Gastroesophageal sphincter (tissue), 4 donors: Measurements from ENCODE around the gene MAN1A1. TPM values are rescaled to one million over a fixed set of nuclear protein-coding genes. Genes with fewer than 3 reads are reported as not detected.

Experiments used
- ATAC-seq: fragments of 150-250 bp; one replicate; pipeline ENCODE4 v1.9.1; 2016; ENCODE audit warnings: mild to moderate bottlenecking, moderate library complexity
- H3K27ac ChIP-seq, 4 donors: fragments of 200-600 bp; sonication (generic) in 3 of 4; 1 replicate in 3 of 4; 2 replicates in 1 of 4; pipeline ENCODE4 v1.5.1; 2016 to 2019
- H3K27me3 ChIP-seq: fragments of 200-600 bp; sonication (generic); one replicate; pipeline ENCODE4 v1.5.1; 2019
- H3K36me3 ChIP-seq, 2 donors: fragments of 200-600 bp; sonication (generic); one replicate each; pipeline ENCODE4 v1.5.1; 2019; ENCODE audit warnings: control low read depth in 1 of 2
- H3K4me1 ChIP-seq, 3 donors: fragments of 200-600 bp; sonication (generic); 1 replicate in 2 of 3; 2 replicates in 1 of 3; pipeline ENCODE4 v1.5.1; 2016 to 2019; ENCODE audit warnings: control low read depth in 2 of 3
- H3K4me3 ChIP-seq, 2 donors: fragments of 200-600 bp; sonication (generic); one replicate each; pipeline ENCODE4 v1.5.1; 2019; ENCODE audit warnings: mild to moderate bottlenecking in 1 of 2, moderate library complexity in 1 of 2
- H3K9me3 ChIP-seq, 3 donors: fragments of 200-600 bp; sonication (generic); one replicate each; pipeline ENCODE4 v1.5.1; 2017 to 2019; ENCODE audit warnings: control low read depth in 2 of 3
- CTCF ChIP-seq, 4 experiments: fragments of 200-600 bp in 2 of 4; fragments of 450-650 bp in 2 of 4; sonication (generic) in 1 of 4; IDR thresholded peaks; one replicate each; pipeline ENCODE4 v1.5.1; 2017 to 2019; ENCODE audit warnings: antibody characterized with exemption in 4 of 4, mild to moderate bottlenecking in 2 of 4, moderate library complexity in 2 of 4
- EP300 ChIP-seq: sonication (generic); formaldehyde crosslinking; IDR thresholded peaks from one replicate; pipeline ENCODE4 v1.6.1; 2017; ENCODE audit warnings: antibody characterized with exemption, mild to moderate bottlenecking
- POLR2A ChIP-seq, 2 donors: fragments of 450-650 bp; IDR thresholded peaks; one replicate each; pipeline ENCODE4 v1.6.1; 2017; ENCODE audit warnings: antibody characterized with exemption in 2 of 2, mild to moderate bottlenecking in 2 of 2, moderate library complexity in 1 of 2
- POLR2AphosphoS5 ChIP-seq: sonication (generic); formaldehyde crosslinking; IDR thresholded peaks from one replicate; pipeline ENCODE4 v1.6.1; 2017; ENCODE audit warnings: antibody characterized with exemption
- WGBS, 2 donors: methylation state at CpG; one replicate each; pipeline ENCODE4 v1.1.5; 2018; ENCODE audit warnings: low coverage in 1 of 2; 5-methylcytosine and 5-hydroxymethylcytosine counted together
- total RNA-seq, 4 donors: library from RNA; depleted of rRNA; stranded (reverse); fragments of >200 nt; gene quantifications; one replicate each; pipeline ENCODE4 v1.1.0, GENCODE V29; 2016

Gene MAN1A1
- total RNA-seq, 4 donors from 2014 or later = 73.3 to 177 (median 110) TPM

- H3K4me1 ChIP-seq = peaks cover 0 to 34% (median 0%) of the 10 kb centered on the region in 3 donors
- H3K27me3 ChIP-seq = no peaks in the 10 kb centered on the region
- 75 to 77% methylated on average over 11 of the region's 11 CpGs for WGBS, 2 donors
- H3K9me3 ChIP-seq = no peaks in the 10 kb centered on the region
- no peak for TF ChIP-seq EP300
- no peak for TF ChIP-seq POLR2AphosphoS5
- no peak for TF ChIP-seq CTCF (IDR thresholded peaks at IDR 0.05)
- TF ChIP-seq POLR2A (IDR thresholded peaks at IDR 0.05) = no peak
- H3K27ac ChIP-seq = no peak overlapping the region
- H3K4me3 ChIP-seq = no peak overlapping the region
- no peaks in the 10 kb centered on the region for H3K36me3 ChIP-seq
- ATAC-seq = peak; percentile 51
Measured at GRCh38 chr6:119209452-119210205, 139.9 kb downstream of the MAN1A1 start.

DNA sequence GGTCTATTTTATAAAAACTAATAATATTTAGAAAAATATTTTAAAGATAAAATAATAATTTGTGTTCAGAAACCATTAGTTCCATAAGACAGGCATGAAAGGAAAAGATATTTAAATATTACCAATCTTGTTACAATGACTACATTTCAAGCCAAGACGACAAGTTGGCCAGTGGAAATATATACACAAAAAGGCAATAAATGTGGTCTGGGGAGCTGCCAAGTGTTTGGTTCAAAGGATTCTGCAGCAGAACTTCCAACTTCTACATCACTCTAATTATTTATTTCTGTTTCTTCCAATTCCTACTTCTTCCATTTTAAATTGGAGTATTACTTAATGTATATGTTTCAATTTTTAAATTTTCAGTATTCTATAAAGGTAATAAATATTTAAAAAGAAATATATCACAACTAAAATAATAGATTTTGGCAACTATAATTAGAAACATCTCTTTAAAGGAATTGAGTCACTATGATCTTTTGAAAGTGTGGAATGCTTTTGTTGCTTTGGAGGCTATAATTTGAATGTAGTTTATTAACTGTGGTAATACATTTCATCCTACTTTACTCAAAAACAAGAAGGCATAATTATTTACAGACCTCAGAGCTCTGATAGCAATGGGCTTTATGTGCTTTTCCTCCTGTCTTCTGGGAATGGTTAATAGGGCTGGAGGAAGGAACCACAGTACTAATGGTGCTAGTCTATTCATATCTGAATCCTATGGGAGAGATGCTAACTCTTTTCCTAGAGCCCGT is 141.4 kb downstream of the MAN1A1 start:
- Histone ChIP-seq H3K27me3 (no peaks in the 10 kb centered on the region), H3K4me3 (no peak overlapping the region), H3K36me3 (peaks cover 0 to 13% of the 10 kb centered on the region in 2 donors), H3K4me1 (peaks cover 0 to 34% (median 0%) of the 10 kb centered on the region in 3 donors), H3K9me3 (no peaks in the 10 kb centered on the region), H3K27ac (no peak overlapping the region)
- ATAC-seq = no peak
- TF ChIP-seq EP300 (no peak), POLR2A (IDR thresholded peaks at IDR 0.05) (no peak), CTCF (IDR thresholded peaks at IDR 0.05) (no peak), POLR2AphosphoS5 (no peak)
- 58 to 65% methylated on average over 2 of the region's 2 CpGs for WGBS, 2 donors

DNA sequence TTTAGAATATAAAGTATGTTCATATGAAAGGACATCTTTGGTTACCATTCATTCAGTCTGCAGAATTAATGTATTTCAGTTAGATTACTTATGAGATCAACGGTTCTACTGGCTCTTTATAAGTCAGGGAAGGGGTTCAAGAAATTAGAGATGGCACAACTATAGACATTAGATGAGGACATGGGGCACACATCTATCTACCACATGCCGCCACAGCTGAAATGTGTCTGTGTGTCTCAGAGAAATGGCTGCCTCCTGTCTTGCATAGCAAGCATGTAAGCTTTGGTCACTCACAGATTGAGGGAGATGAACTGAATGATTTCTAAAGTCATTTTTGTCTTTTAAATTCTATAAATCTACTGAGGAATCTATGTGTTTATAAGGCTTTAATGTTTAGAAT is 142.2 kb downstream of the MAN1A1 start:
- Histone ChIP-seq H3K27me3 (no peaks in the 10 kb centered on the region), H3K27ac (no peak overlapping the region), H3K36me3 (peaks cover 0 to 21% of the 10 kb centered on the region in 2 donors), H3K4me1 (peaks cover 0 to 34% (median 0%) of the 10 kb centered on the region in 3 donors), H3K9me3 (no peaks in the 10 kb centered on the region), H3K4me3 (no peak overlapping the region)
- ATAC-seq = no peak
- TF ChIP-seq POLR2A (IDR thresholded peaks at IDR 0.05) (no peak), EP300 (no peak), POLR2AphosphoS5 (no peak), CTCF (IDR thresholded peaks at IDR 0.05) (no peak)
- WGBS, 2 donors = 88 to 100% methylated on average over 2 of the region's 2 CpGs

GRCh38 chr6:119205911-119206618 is 143.5 kb downstream of the MAN1A1 start:
- Histone ChIP-seq H3K4me1 (peaks cover 0 to 34% (median 0%) of the 10 kb centered on the region in 3 donors), H3K9me3 (no peaks in the 10 kb centered on the region), H3K27ac (no peak overlapping the region), H3K27me3 (no peaks in the 10 kb centered on the region), H3K36me3 (peaks cover 0 to 32% of the 10 kb centered on the region in 2 donors), H3K4me3 (no peak overlapping the region)
- no peak for TF ChIP-seq CTCF (IDR thresholded peaks at IDR 0.05)
- no peak for TF ChIP-seq POLR2A (IDR thresholded peaks at IDR 0.05)
- no peak for TF ChIP-seq EP300
- no peak for TF ChIP-seq POLR2AphosphoS5
- WGBS, 2 donors = 77 to 83% methylated on average over 6 to 7 of the region's 7 CpGs
- no peak for ATAC-seq
